Measurements from ENCODE around the gene CPEB1. TPM values are rescaled to one million over a fixed set of nuclear protein-coding genes. Genes with fewer than 3 reads are reported as not detected.

Gene CPEB1
- total RNA-seq, 4 donors from 2014 or later = 0.53 to 4.2 (median 1.9) TPM

DNA sequence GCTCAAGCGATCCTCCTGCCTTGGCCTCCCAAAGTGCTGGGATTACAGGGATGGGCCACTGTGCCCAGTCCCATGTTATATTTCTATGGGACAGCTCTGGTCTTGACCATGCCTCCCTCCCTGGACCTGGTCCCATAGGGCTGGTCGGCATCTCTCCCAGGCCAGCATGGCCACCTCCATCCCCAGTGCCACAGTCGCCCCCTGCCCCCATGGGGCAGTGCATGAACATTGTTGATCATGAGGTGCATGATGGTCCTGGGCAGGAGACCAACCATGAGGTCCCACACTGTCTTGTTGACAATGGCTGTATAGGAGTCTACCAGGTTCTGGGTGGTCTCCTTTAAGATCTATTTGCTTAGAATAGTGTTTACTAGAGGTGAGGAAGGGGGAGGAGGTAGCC is 113.4 kb downstream of the CPEB1 start:
- no peak for DNase-seq
- no peak overlapping the region for H3K4me3 ChIP-seq
- no peaks in the 10 kb centered on the region for H3K27me3 ChIP-seq
- no peaks in the 10 kb centered on the region for H3K9me3 ChIP-seq
- H3K27ac ChIP-seq = no peak overlapping the region
- TF ChIP-seq, protein P1, sequence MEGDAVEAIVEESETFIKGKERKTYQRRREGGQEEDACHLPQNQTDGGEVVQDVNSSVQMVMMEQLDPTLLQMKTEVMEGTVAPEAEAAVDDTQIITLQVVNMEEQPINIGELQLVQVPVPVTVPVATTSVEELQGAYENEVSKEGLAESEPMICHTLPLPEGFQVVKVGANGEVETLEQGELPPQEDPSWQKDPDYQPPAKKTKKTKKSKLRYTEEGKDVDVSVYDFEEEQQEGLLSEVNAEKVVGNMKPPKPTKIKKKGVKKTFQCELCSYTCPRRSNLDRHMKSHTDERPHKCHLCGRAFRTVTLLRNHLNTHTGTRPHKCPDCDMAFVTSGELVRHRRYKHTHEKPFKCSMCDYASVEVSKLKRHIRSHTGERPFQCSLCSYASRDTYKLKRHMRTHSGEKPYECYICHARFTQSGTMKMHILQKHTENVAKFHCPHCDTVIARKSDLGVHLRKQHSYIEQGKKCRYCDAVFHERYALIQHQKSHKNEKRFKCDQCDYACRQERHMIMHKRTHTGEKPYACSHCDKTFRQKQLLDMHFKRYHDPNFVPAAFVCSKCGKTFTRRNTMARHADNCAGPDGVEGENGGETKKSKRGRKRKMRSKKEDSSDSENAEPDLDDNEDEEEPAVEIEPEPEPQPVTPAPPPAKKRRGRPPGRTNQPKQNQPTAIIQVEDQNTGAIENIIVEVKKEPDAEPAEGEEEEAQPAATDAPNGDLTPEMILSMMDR (IDR thresholded peaks at IDR 0.05) = no peak
- no peak for TF ChIP-seq POLR2A (IDR thresholded peaks at IDR 0.05)
- peaks cover 0 to 10% (median 5%) of the 10 kb centered on the region in 4 donors for H3K4me1 ChIP-seq
- peaks cover 0 to 57% (median 0%) of the 10 kb centered on the region in 3 donors for H3K36me3 ChIP-seq

DNA sequence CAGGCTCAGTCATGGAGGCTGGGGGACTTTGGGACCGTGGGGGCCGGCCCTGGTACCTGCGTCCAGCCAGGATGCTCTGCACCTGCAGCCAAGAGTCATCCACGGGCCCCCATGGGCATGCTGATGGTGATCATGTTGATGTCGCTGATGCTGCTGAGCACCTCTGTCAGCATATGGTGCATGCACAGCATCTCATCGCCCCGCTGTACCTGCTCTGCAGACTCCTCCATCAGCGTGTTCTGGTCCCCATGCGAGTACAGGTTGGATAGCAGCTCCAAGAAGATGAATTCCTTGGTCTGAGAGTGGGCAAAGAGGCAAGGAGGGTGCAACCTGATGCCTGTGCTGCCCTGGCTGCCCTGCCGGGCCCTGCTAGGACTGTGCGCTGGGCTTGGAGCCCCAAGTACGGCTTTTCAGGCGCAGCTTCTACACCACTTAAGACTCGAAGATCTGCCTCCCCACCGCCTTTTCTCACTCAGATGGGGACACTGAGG is 114.1 kb downstream of the CPEB1 start:
- peaks cover 0 to 4% (median 1%) of the 10 kb centered on the region in 4 donors for H3K4me1 ChIP-seq
- H3K36me3 ChIP-seq = peaks cover 0 to 51% (median 0%) of the 10 kb centered on the region in 3 donors
- no peaks in the 10 kb centered on the region for H3K9me3 ChIP-seq
- no peak overlapping the region for H3K27ac ChIP-seq
- TF ChIP-seq, protein P1 (IDR thresholded peaks at IDR 0.05) = no peak
- no peak for TF ChIP-seq POLR2A (IDR thresholded peaks at IDR 0.05)
- H3K27me3 ChIP-seq = no peaks in the 10 kb centered on the region
- no peak for DNase-seq
- no peak overlapping the region for H3K4me3 ChIP-seq

DNA sequence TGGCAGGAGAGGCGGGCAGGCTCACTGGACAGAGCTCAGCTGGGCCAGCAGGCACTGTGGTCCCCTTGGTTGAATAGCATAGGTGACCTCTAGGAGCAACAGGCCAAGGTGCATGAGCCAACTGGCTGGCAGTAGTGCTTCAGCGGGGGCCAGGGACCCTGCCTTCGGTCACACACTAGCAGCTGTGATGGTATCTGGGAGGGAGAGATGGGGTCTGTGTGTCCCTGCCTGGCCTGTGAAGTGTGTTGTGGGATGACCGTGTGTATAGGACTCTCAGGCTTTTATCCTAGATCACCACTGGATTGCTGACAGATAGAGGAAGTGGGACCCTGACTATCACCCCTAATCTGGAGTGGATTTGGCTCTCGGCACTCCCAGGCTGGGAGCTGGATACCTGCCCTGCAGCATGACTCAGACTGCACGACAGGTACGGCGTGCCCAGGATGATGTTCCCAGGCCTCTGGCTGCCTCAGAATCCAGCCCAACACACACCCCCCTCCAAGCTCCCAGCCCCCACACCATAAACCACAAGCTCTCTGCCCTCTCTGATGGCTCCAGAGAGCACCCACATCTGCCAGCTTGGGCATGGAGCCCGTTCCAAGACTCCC is 114.7 kb downstream of the CPEB1 start:
- Histone ChIP-seq H3K9me3 (no peaks in the 10 kb centered on the region), H3K36me3 (peaks cover 0 to 45% (median 0%) of the 10 kb centered on the region in 3 donors), H3K4me1 (peaks cover 0 to 4% (median 0%) of the 10 kb centered on the region in 4 donors), H3K27me3 (no peaks in the 10 kb centered on the region), H3K27ac (no peak overlapping the region), H3K4me3 (no peak overlapping the region)
- no peak for DNase-seq
- no peak for TF ChIP-seq POLR2A (IDR thresholded peaks at IDR 0.05)
- TF ChIP-seq, protein P1 (IDR thresholded peaks at IDR 0.05) = no peak

DNA sequence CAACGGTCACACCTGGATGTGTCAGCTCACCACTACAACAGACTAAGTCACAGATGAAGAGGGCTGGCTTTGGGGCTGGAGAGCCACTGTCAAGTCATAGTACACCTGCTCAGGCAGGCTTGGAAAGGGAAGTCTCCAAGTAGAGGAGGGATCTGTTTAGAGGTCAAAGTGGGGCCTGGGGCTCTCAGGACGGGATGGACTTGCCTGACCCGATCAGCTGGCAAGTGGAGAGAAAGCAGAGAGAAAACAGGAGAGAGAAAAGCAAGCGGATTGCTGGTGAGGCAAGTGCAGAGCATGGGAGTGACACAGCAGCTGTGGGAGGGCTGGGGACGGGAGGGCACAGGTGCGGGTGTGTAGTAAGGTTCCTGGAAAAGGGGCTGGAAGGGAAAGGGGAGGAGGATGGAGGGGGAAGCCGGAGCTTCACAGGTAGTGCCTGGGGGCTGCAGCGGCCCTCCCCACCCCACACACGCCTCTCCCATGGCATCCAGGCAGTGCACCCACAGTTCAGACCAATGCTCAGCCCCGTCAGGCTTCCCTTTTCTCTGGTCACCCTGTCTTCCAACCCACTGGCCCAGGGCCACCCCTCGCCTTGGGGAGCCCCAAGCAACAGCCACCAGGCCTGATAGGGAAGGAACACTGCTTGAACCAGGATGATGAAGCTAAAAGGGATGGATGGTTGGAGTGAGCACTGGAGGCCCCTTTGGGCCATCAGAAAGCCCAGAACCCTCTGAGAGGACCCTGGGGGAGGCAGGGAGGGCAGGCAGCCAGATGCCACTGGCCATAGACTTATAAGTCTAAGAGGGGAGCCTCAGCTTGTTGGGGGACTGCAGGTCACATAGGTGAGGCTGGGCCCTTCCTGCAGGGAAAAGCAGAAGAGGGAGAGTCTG is 115.4 kb downstream of the CPEB1 start:
- Histone ChIP-seq H3K9me3 (no peaks in the 10 kb centered on the region), H3K4me3 (no peak overlapping the region), H3K27me3 (no peaks in the 10 kb centered on the region), H3K4me1 (peaks cover 0 to 4% (median 0%) of the 10 kb centered on the region in 4 donors), H3K27ac (no peak overlapping the region), H3K36me3 (peaks cover 0 to 38% (median 0%) of the 10 kb centered on the region in 3 donors)
- peak in 1 of 3 donors; percentile 36 for DNase-seq
- TF ChIP-seq, protein P1 (IDR thresholded peaks at IDR 0.05) = no peak

DNA sequence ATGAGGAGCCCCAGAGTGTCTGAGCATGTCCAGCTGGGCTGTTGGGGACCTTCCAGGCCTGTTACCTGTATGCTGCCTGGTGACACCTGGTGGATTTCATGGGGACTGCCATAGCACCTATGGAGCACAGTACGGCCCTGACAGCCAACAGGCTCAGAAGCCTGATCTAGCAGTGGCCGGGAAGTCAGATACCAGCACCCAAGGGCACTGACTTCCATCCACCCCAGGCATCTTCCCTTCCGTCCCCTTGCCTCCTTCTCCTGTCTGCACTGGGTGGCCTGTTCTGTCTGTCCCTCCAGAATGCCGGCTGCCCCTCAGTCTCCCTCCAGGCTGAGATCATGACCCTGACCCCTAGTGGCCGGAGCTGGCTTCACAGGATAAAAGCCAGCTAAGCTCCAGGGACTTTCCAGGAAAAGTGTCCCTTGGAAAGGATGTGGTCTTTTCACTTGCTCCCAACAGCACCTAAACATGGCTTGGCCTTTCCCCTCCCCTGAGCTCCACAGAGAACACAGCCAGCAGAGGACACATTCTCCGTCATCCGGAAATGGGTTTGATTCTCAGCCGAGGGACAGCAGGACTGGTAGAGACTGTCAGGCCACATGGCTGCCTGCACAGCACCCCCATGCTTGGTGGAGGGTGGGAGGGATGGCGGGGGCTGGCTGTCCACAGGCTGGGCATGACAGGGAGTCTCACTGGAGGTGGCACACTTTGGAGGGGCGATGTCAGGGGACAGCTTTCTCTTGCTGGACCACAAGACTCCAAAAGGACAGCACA is 116.4 kb downstream of the CPEB1 start:
- TF ChIP-seq, protein P1 (IDR thresholded peaks at IDR 0.05) = peak; percentile 49 to 95 (median 85)
- TF ChIP-seq POLR2A (IDR thresholded peaks at IDR 0.05) = no peak
- peaks cover 0 to 4% (median 0%) of the 10 kb centered on the region in 4 donors for H3K4me1 ChIP-seq
- no peaks in the 10 kb centered on the region for H3K9me3 ChIP-seq
- peaks cover 0 to 29% (median 0%) of the 10 kb centered on the region in 3 donors for H3K36me3 ChIP-seq
- peak; percentile 77 to 93 (median 85) for DNase-seq
- no peaks in the 10 kb centered on the region for H3K27me3 ChIP-seq
- peak overlapping the region; percentile 20 to 45 (median 30) for H3K4me3 ChIP-seq
- H3K27ac ChIP-seq = peak overlapping the region in 1 of 4 donors; percentile 50

All from Peyer's patch (tissue), 4 donors.